Activated T-cell treated with anti-CD3 and anti-CD28 coated beads, Interleukin-2, amount 50 U/mL, for 4 hours (primary cell): ENCODE data around the gene PTPRB. TPM values are rescaled to one million over a fixed set of nuclear protein-coding genes. Genes with fewer than 3 reads are reported as not detected.
"Not testable (repeated sequence)": the region's sequence is repeated elsewhere in the genome, so short reads cannot be mapped to it uniquely, and the experiment has no call there.

ENCODE experiments used
- ATAC-seq, 2 donors: fragments of 200-7000 bp; cut with Tn5 transposase; one replicate each; pipeline ENCODE4 v1.10.0; 2021
- DNase-seq: peaks from one replicate; pipeline ENCODE4 v3.0.0-alpha.2; 2020
- H3K27me3 Mint-ChIP-seq: one replicate; pipeline ENCODE4 v1.8.0; 2021; ENCODE audit warnings: low read depth, mixed read lengths
- H3K36me3 Mint-ChIP-seq: one replicate; pipeline ENCODE4 v1.8.0; 2022; ENCODE audit warnings: mixed read lengths; ENCODE audit not compliant: insufficient read depth
- H3K4me1 Mint-ChIP-seq: one replicate; pipeline ENCODE4 v1.8.0; 2021; ENCODE audit warnings: low read depth, mixed read lengths
- H3K4me3 Mint-ChIP-seq: one replicate; pipeline ENCODE4 v1.8.0; 2021; ENCODE audit warnings: mild to moderate bottlenecking, moderate library complexity, mixed read lengths
- H3K9me3 Mint-ChIP-seq: one replicate; pipeline ENCODE4 v1.8.0; 2021; ENCODE audit warnings: mixed read lengths
- total RNA-seq, 3 donors: library from RNA; stranded (reverse); gene quantifications; one replicate each; pipeline ENCODE4 v1.2.1, GENCODE V29; 2021

Gene PTPRB
- total RNA-seq, 3 donors from 2014 or later: 0.05 to 0.11 (median 0.05) TPM

DNA sequence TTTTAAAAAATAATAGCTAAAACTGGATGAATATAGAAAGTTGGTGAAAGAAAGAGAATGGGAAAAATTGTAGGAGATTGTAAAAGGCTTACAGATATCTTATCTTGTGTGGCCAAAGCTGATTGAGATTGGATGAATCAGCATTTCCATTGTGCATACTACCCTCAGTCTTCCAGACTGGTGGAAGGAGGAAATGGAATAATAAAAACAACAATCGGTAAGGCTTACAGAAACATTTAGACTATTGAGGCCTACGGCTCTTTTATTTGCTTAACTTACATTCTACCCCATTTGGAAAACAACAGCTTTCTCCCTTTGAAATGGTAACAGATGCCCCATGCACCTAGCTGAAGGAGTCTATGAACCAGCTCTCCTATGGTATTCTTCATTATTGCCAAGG is 129.8 kb downstream of the PTPRB start:
- Mint-ChIP-seq H3K27me3 (peaks cover 6% of the 10 kb centered on the region), H3K4me1 (no peaks in the 10 kb centered on the region), H3K4me3 (no peak overlapping the region), H3K9me3 (peaks cover 5% of the 10 kb centered on the region), H3K36me3 (no peaks in the 10 kb centered on the region)
- ATAC-seq: no peak
- DNase-seq: no peak

DNA sequence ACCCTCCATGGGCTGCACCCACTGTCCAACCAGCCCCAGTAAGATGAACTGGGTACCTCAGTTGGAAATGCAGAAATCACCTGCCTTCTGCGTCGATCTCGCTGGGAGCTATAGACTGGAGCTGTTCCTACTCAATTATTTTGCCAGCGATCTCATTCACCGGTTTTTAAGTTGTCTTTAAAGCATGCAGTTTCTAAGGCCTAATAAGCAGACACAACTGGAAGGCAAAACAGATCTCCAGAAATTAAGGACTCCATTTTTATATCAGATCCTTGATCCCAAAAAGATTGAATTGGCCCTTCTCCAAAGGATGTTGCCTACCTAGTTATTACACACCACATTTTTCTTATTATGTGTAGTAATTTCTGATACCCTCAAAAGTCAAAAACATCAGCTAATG is 139.7 kb downstream of the PTPRB start:
- ATAC-seq: no peak
- H3K4me3 Mint-ChIP-seq: no peak overlapping the region
- peaks cover 4% of the 10 kb centered on the region for H3K27me3 Mint-ChIP-seq
- peaks cover 4% of the 10 kb centered on the region for H3K9me3 Mint-ChIP-seq
- no peaks in the 10 kb centered on the region for H3K4me1 Mint-ChIP-seq
- H3K36me3 Mint-ChIP-seq: no peaks in the 10 kb centered on the region
- DNase-seq: no peak

DNA sequence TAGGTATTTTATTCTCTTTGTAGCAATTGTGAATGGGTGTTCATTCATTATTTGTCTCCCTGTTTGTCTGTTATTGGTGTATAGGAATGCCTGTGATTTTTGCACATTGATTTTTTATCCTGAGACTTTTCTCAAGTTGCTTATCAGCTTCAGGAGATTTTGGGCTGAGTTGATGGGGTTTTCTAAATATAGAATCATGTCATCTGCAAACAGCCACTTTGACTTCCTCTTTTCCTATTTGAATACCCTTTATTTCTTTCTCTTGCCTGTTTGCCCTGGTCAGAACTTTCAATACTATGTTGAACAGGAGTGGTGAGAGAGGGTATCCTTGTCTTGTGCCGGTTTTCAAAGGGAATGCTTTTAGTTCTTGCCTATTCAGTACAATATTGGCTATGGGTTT is 144.3 kb downstream of the PTPRB start:
- not testable (repeated sequence) for H3K36me3 Mint-ChIP-seq, ATAC-seq, H3K27me3 Mint-ChIP-seq, H3K9me3 Mint-ChIP-seq, H3K4me1 Mint-ChIP-seq, H3K4me3 Mint-ChIP-seq, DNase-seq

DNA sequence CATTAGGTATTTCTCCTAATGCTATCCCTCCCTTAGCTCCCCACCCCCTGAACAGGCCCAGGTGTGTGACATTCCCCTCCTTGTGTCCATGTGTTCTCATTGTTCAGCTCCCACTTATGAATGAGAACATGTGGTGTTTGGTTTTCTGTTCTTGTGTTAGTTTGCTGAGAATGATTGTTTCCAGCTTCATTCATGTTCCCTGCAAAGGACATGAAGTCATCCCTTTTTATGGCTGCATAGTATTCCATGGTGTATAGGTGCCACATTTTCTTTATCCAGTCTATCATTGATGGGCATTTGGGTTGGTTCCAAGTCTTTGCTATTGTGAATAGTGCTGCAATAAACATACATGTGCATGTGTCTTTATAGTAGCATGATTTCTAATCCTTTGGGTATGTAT is 146.3 kb downstream of the PTPRB start:
- H3K4me3 Mint-ChIP-seq, H3K27me3 Mint-ChIP-seq, ATAC-seq, H3K9me3 Mint-ChIP-seq, H3K36me3 Mint-ChIP-seq, DNase-seq, H3K4me1 Mint-ChIP-seq: not testable (repeated sequence)

DNA sequence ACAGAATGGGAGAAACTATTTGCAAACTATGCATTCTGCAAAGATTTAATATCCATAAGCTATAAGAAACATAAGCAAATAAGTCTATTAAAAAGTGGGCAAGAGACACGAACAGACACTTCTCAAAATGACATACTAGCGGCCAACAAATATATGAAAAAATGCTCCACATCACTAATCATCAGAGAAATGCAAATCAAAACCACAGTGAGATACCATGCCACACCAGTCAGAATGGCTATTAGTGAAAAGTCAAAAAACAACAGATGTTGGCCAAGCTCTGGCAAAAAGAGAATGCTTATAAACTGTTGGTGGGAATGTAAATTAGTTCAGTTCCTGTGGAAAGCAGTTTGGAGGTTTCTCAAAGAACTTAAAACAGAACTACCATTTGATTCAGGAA is 149.8 kb downstream of the PTPRB start:
- Mint-ChIP-seq H3K27me3 (peaks cover 9% of the 10 kb centered on the region), H3K9me3 (no peaks in the 10 kb centered on the region), H3K4me1 (peaks cover 2% of the 10 kb centered on the region), H3K36me3 (no peaks in the 10 kb centered on the region), H3K4me3 (no peak overlapping the region)
- DNase-seq: no peak
- no peak for ATAC-seq

DNA sequence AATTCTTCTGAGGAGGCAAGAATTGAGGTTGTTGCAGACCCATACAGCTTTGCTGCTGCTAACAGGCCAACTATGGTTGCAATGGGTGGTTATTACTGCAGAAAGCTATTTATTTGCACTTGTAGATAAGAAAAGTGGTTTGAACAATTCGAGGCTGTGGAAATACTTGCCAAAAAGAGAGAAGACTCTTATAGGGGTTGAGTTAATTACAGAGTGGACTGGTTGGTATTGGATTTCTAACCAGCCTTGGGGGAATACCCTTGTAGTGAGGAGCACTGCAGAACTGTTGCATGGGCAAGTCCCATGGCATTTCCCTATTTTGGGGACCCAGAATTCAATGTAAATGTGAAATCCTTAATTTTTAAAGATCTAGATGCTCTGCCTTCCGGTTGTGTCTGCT is 150.6 kb downstream of the PTPRB start:
- no peak for DNase-seq
- peaks cover 9% of the 10 kb centered on the region for H3K27me3 Mint-ChIP-seq
- no peak for ATAC-seq
- peaks cover 2% of the 10 kb centered on the region for H3K4me1 Mint-ChIP-seq
- H3K9me3 Mint-ChIP-seq: no peaks in the 10 kb centered on the region
- no peaks in the 10 kb centered on the region for H3K36me3 Mint-ChIP-seq
- H3K4me3 Mint-ChIP-seq: no peak overlapping the region

DNA sequence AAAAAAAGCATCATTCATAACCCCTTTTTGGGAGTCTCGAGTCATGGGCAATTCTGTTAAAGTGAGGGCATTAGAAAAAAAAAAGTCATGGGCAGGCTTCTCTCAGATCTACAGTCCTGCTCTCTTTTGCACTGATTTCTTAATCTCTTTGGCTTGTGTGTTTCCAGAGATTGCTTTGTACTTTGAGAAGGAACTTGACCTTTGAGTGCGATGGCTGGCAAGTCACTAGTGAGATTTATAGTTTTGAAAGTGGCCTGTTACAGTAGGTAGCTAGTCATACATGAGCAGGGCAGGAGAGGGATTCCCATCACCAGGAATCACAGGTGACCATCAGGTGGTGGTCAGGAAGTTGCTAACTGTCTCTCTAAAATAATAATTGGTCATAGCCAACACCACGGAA is 151.5 kb downstream of the PTPRB start:
- no peaks in the 10 kb centered on the region for H3K36me3 Mint-ChIP-seq

DNA sequence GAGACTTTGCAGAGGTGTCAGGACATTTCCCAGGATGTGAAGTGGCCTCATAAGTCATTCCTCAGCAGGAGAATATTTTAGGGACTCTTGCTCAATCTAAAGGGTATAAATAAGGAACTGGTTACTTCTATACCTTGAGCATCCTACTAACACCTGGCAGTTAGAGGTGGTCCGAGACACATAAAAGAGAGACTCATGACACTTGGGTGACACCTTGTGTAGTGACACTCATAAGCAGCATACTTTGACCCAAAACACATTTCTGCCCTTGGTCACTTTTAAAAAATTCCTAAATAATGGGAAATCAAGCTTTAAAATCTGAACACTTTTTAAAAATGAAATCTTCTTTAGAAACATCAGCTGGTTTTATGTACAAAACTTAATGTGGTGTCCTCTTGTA is 152.8 kb downstream of the PTPRB start:
- Mint-ChIP-seq H3K36me3 (no peaks in the 10 kb centered on the region), H3K4me1 (peaks cover 2% of the 10 kb centered on the region), H3K4me3 (no peak overlapping the region), H3K27me3 (peaks cover 16% of the 10 kb centered on the region), H3K9me3 (no peaks in the 10 kb centered on the region)
- DNase-seq: no peak
- no peak for ATAC-seq

More for the DNA sequence above, 151.5 kb downstream of the PTPRB start:
- H3K4me3 Mint-ChIP-seq: no peak overlapping the region
- peaks cover 2% of the 10 kb centered on the region for H3K4me1 Mint-ChIP-seq
- peaks cover 14% of the 10 kb centered on the region for H3K27me3 Mint-ChIP-seq
- ATAC-seq: no peak
- no peaks in the 10 kb centered on the region for H3K9me3 Mint-ChIP-seq
- DNase-seq: no peak

DNA sequence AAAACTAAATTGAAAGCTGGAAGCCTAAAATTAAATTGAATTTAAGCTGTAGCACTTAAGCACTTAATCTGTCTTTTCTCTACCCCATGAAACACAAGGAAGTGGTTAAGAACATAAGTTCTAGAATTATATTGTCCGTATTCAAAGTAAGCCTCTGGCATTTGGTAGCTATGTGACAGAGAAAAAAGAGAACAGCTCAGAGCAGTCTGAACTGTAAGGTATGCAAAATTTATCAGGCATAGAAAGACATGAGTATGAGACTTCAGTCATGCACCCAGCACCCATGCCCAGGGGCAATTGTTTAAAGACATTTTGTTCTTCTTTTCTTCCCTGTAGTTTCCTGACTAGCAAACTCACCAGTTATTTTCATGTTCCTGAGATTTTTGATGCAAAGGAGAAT is 154.5 kb downstream of the PTPRB start:
- ATAC-seq: no peak

DNA sequence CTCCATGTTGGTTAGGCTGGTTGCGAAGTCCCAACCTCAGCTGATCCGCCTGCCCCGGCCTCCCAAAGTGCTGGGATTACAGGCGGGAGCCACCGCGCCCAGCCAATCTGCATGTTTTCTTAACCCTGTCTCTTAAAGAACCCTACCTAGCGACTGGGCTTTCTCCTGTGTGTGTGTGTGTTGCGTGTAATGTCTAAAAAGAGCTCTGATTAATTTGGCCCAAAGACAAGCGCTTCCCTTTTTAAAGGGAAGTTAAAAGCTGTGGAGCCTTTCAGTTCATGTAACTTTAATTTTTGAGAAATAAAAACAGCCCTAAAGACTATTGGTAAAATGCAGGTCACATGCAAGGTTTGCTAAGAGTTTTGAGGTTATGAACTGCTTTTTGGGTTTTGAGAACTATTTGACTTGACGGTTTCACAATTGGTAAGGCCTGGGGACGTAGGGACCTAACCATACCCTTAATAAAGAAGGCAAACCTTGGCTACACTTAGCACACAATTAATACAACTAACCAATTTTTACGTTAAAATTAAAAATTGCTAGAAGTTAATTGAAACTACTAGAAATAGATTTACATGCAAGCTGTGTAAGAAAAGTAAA is 167.9 kb downstream of the PTPRB start:
- no peak overlapping the region for H3K4me3 Mint-ChIP-seq
- no peak for ATAC-seq
- DNase-seq: no peak
- H3K36me3 Mint-ChIP-seq: no peaks in the 10 kb centered on the region
- H3K9me3 Mint-ChIP-seq: peaks cover 4% of the 10 kb centered on the region
- H3K27me3 Mint-ChIP-seq: peaks cover 3% of the 10 kb centered on the region
- no peaks in the 10 kb centered on the region for H3K4me1 Mint-ChIP-seq

More for the DNA sequence above, 154.5 kb downstream of the PTPRB start:
- H3K4me3 Mint-ChIP-seq: no peak overlapping the region
- no peaks in the 10 kb centered on the region for H3K36me3 Mint-ChIP-seq
- DNase-seq: no peak
- H3K27me3 Mint-ChIP-seq: peaks cover 17% of the 10 kb centered on the region
- H3K9me3 Mint-ChIP-seq: no peaks in the 10 kb centered on the region
- H3K4me1 Mint-ChIP-seq: peaks cover 2% of the 10 kb centered on the region

DNA sequence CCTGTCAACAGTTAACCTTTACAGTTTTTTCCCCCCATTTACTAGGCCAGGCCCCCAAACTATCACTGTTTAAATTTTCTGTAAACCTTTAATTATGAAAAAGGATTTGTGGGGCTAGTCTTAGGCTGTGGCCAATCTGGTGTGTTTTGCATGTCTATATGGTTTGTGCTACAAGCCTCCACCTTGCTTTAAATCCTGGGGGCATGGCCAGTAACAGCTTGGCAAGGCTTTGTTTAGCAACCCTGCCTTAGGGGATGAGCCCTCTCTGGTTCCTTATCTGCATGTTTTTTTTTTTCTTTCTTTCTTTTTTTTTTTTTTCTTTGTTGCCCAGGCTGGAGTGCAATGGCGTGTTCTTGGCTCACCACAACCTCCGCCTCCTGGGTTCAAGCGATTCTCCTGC is 168.5 kb downstream of the PTPRB start:
- Mint-ChIP-seq H3K4me3 (no peak overlapping the region), H3K4me1 (no peaks in the 10 kb centered on the region), H3K9me3 (peaks cover 9% of the 10 kb centered on the region), H3K27me3 (peaks cover 3% of the 10 kb centered on the region), H3K36me3 (no peaks in the 10 kb centered on the region)
- ATAC-seq (no peak), DNase-seq (no peak)

DNA sequence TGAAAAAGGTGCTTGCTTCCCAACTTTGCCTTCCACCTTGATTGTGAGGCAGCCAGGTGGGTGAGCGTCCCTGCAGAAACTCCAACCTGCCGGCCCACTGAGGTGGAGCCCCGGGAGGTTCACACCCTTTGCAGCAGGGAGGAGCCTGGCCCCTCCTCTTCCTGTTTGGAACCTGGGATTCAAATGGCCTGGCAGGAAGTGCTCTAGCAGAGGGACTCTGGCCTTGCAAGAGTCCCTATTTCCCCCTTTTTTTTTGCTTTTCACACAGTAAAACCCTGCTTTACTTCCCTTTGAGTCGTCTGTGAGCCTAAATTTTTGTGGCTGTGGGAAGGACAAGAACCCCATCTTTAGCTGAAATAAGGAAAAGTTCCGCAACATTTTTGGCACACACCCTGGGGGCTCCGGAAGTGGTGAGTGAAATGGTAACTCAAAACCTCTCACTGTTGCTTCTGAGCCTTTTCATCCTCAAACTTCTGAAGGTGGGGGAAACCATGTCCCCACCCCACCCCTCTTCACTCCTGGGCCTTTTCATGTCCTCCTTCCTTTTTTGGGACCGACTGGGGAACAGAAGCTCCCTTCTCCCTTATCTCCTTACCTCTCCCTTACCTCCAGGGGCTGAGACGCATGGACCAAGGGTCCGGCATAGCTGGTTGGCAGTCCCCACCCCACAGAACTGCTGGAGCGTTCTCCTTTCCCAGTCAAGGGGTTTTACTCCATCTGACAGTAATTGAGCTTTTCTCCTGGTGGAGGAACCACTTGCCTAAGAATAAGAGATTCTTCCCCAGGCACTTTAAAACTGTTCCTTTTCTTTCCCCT is 169.1 kb downstream of the PTPRB start:
- ATAC-seq (no peak), DNase-seq (no peak)
- Mint-ChIP-seq H3K4me1 (no peaks in the 10 kb centered on the region), H3K9me3 (peaks cover 9% of the 10 kb centered on the region), H3K27me3 (peaks cover 3% of the 10 kb centered on the region), H3K4me3 (no peak overlapping the region), H3K36me3 (no peaks in the 10 kb centered on the region)

DNA sequence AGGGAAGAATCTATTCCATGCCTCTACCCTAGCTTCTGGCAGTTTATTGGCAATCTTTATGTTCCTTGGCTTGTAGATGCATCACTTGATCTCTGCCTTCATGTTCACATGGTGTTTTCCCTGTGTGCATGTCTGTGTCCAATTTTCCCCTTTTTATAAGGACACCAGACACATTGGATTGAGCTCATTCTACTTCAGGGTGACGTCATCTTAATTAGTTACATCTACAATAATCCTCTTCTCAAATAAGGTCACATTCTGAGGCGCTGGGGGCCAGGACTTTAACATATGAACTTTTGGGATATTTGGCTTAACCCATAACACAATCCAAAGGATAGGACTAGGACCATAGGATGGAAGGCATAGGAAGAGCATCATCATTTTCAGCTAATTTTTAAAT is 169.8 kb downstream of the PTPRB start:
- Mint-ChIP-seq H3K4me3 (no peak overlapping the region), H3K9me3 (peaks cover 9% of the 10 kb centered on the region), H3K4me1 (no peaks in the 10 kb centered on the region), H3K27me3 (no peaks in the 10 kb centered on the region), H3K36me3 (no peaks in the 10 kb centered on the region)
- DNase-seq (no peak), ATAC-seq (no peak)

DNA sequence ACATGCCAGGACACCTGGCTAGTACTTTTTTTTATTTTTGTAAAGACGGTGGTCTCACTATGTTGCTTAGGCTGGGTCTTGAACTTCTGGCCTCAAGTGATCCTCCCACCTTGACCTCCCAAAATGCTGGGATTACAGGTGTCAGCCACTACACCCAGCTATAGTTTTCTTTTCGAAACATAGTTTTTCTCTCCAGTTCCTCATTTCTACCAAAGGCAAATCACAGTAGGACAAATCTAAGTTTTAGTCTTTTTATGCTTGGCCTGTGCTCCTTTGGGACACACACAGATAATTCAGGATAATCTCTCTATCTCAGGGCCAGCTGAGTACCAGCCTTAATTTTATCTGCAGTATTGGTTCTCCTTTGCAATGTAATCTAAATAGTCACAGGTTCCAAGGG is 170.5 kb downstream of the PTPRB start:
- Mint-ChIP-seq H3K9me3 (peaks cover 9% of the 10 kb centered on the region), H3K27me3 (no peaks in the 10 kb centered on the region), H3K4me1 (no peaks in the 10 kb centered on the region), H3K36me3 (no peaks in the 10 kb centered on the region), H3K4me3 (no peak overlapping the region)
- ATAC-seq (no peak), DNase-seq (no peak)
